Thyroid gland (tissue), 4 donors: ENCODE measurements around the gene CPVL. TPM values are rescaled to one million over a fixed set of nuclear protein-coding genes. Genes with fewer than 3 reads are reported as not detected.

Source experiments
- DNase-seq, 2 donors: peaks; one replicate each; pipeline ENCODE4 v3.0.0-alpha.2; 2019
- H3K27ac ChIP-seq, 3 donors: fragments of 200-600 bp; sonication (generic); 1 replicate in 2 of 3; 2 replicates in 1 of 3; pipeline ENCODE4 v1.5.1; 2016 to 2019; ENCODE audit warnings: mild to moderate bottlenecking in 1 of 3, moderate library complexity in 1 of 3
- H3K27me3 ChIP-seq: fragments of 200-600 bp; sonication (generic); one replicate; pipeline ENCODE4 v1.5.1; 2019
- H3K36me3 ChIP-seq, 2 donors: fragments of 200-600 bp; sonication (generic); one replicate each; pipeline ENCODE4 v1.5.1; 2016 to 2019
- H3K4me1 ChIP-seq, 2 donors: fragments of 200-600 bp; sonication (generic); one replicate each; pipeline ENCODE4 v1.5.1; 2017 to 2019
- H3K4me3 ChIP-seq, 3 donors: fragments of 200-600 bp; sonication (generic); replicated peaks in 1 of 3; 1 replicate in 2 of 3; 2 replicates in 1 of 3; pipeline ENCODE4 v1.5.1; 2016; ENCODE audit warnings: mild to moderate bottlenecking in 1 of 3
- H3K9me3 ChIP-seq: fragments of 200-600 bp; sonication (generic); one replicate; pipeline ENCODE4 v1.5.1; 2017
- POLR2A ChIP-seq, 2 donors: fragments of 450-650 bp; IDR thresholded peaks; one replicate each; pipeline ENCODE4 v1.6.1; 2017; ENCODE audit warnings: antibody characterized with exemption in 2 of 2, mild to moderate bottlenecking in 2 of 2, moderate library complexity in 1 of 2
- WGBS, 2 donors: methylation state at CpG; one replicate each; pipeline ENCODE4 v1.1.5; 2017; 5-methylcytosine and 5-hydroxymethylcytosine counted together
- intact Hi-C: fragments of 100-400 bp; cut with DNase I; formaldehyde crosslinking; loops from one replicate; pipeline ENCODE4 v1.15.1; 2023
- total RNA-seq, 4 donors: library from RNA; depleted of rRNA; stranded (reverse); fragments of >200 nt; gene quantifications; one replicate each; pipeline ENCODE4 v1.2.3, GENCODE V29; 2016
- TF ChIP-seq, protein P1 (sequence below), 6 experiments: fragments of 200-600 bp in 3 of 6; fragments of 450-650 bp in 3 of 6; sonication (generic) in 3 of 6; IDR thresholded peaks; one replicate each; pipeline ENCODE4 v1.5.1; 2016 to 2019; ENCODE audit warnings: antibody characterized with exemption in 6 of 6, mild to moderate bottlenecking in 2 of 6, inconsistent platforms in 1 of 6, moderate library complexity in 1 of 6

Gene CPVL
- total RNA-seq, 4 donors from 2014 or later = 79.8 to 182 (median 111) TPM

DNA sequence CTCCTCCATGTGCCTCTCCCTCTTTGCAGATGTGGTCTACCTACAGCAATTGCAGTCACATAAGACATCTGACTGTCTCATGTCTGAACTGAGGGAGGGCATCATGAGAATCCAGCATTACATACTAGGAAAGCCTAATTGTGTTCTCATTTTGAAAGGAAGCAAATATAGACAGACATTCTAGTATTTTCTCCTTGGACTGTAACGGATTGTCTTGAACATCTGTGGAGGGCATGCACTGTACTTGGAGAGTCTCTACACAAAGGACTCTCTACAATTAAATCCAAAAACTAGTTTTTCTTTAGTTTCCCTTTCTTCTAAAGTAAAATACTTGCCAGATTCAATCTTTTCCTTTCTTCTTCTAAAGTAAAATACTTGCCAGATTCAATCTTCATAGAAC lies 153.5 kb downstream of the CPVL start:
- DNase-seq = no peak
- intact Hi-C loops = no loop called here
- H3K36me3 ChIP-seq = no peaks in the 10 kb centered on the region
- H3K27ac ChIP-seq = no peak overlapping the region
- TF ChIP-seq, protein P1, sequence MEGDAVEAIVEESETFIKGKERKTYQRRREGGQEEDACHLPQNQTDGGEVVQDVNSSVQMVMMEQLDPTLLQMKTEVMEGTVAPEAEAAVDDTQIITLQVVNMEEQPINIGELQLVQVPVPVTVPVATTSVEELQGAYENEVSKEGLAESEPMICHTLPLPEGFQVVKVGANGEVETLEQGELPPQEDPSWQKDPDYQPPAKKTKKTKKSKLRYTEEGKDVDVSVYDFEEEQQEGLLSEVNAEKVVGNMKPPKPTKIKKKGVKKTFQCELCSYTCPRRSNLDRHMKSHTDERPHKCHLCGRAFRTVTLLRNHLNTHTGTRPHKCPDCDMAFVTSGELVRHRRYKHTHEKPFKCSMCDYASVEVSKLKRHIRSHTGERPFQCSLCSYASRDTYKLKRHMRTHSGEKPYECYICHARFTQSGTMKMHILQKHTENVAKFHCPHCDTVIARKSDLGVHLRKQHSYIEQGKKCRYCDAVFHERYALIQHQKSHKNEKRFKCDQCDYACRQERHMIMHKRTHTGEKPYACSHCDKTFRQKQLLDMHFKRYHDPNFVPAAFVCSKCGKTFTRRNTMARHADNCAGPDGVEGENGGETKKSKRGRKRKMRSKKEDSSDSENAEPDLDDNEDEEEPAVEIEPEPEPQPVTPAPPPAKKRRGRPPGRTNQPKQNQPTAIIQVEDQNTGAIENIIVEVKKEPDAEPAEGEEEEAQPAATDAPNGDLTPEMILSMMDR (IDR thresholded peaks at IDR 0.05) = no peak
- TF ChIP-seq POLR2A (IDR thresholded peaks at IDR 0.05) = no peak
- H3K9me3 ChIP-seq = no peaks in the 10 kb centered on the region
- H3K4me3 ChIP-seq = no peak overlapping the region
- WGBS, 2 donors = 80 to 82% methylated on average over 1 of the region's 1 CpG
- no peaks in the 10 kb centered on the region for H3K27me3 ChIP-seq
- H3K4me1 ChIP-seq = peaks cover 0 to 2% of the 10 kb centered on the region in 2 donors

DNA sequence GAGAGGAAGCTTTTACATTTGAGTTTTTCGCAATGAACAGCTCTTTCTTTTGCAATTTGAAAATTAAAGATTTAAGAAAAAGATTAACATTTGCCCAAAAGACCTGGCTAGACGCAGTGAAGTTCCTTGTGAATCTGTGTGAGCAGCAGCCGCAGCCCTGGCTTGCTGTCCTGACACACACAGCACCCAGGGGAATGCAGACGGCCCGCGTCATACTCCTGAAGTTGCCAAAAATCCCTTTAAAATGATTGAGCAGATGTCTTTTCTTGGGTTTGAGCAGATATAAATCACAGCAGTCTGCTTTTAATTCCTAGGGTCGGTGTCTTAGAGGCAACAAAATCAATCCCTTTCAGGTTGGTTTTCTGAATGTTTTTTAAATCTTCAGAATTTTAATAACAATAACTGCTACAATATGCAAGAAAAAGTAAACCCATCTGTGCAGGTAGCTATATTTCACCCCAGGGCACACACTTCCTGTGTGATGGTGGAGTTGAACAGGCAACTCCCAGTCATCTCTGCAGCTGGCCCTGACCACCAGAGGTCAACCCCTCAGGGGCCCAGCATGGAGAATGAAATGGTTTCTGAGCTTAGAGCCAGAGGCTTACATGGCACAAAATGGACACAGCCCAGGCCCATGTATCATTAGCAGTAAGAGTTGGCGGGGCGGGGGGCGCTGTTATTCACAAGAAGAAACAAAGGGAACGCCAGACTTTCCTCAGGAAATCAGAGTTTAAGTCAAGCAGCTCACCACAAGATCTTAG lies 156.0 kb downstream of the CPVL start:
- DNase-seq = peak in 1 of 2 donors; percentile 8
- TF ChIP-seq POLR2A (IDR thresholded peaks at IDR 0.05) = no peak
- TF ChIP-seq, protein P1 (IDR thresholded peaks at IDR 0.05) = no peak
- WGBS, 2 donors = 83 to 90% methylated on average over 11 of the region's 11 CpGs
- Histone ChIP-seq H3K27me3 (no peaks in the 10 kb centered on the region), H3K4me3 (no peak overlapping the region), H3K36me3 (no peaks in the 10 kb centered on the region), H3K27ac (no peak overlapping the region), H3K9me3 (no peaks in the 10 kb centered on the region), H3K4me1 (peaks cover 0 to 9% of the 10 kb centered on the region in 2 donors)
- intact Hi-C loops = no loop called here

DNA sequence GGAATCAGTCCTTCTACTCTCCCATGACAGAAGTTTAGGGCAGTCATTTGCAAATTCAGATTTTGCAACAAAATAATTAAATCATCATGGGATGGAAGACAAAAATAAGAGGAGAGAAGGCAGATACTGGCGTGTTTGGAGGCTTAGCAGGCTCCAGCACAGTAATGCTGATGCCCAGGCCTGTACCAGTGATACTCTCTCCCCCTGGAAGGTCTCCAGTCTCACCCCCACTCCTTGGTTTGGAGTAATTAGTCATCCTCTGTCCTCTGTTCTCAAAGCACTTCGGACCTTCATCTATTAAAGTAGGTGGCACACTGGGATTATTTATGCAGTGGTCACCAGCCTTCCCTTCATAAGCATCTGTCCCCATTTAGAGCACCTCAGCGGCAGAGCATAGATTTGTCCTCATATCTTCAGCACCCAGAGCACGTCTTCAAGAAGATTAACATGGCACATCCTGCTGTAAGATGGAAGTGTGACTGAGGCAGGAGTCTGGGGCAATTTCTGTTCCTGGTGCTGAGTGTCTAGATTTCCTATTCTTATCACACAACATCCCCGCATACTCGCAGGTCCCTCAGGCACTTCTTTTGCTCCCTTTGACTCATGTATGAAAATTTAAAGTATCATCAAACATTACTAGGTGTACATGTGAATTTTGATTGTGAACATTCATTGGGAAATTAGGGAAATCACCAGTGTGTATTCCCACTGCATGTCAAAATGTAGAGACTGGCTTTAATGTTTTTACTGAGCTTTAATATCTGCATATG lies 156.9 kb downstream of the CPVL start:
- intact Hi-C loops = no loop called here
- H3K4me3 ChIP-seq = no peak overlapping the region
- TF ChIP-seq, protein P1 (IDR thresholded peaks at IDR 0.05) = no peak
- TF ChIP-seq POLR2A (IDR thresholded peaks at IDR 0.05) = no peak
- WGBS, 2 donors = 89 to 90% methylated on average over 6 of the region's 6 CpGs
- no peak overlapping the region for H3K27ac ChIP-seq
- peaks cover 5 to 16% of the 10 kb centered on the region in 2 donors for H3K4me1 ChIP-seq
- H3K36me3 ChIP-seq = no peaks in the 10 kb centered on the region
- no peaks in the 10 kb centered on the region for H3K27me3 ChIP-seq
- no peak for DNase-seq
- H3K9me3 ChIP-seq = no peaks in the 10 kb centered on the region

DNA sequence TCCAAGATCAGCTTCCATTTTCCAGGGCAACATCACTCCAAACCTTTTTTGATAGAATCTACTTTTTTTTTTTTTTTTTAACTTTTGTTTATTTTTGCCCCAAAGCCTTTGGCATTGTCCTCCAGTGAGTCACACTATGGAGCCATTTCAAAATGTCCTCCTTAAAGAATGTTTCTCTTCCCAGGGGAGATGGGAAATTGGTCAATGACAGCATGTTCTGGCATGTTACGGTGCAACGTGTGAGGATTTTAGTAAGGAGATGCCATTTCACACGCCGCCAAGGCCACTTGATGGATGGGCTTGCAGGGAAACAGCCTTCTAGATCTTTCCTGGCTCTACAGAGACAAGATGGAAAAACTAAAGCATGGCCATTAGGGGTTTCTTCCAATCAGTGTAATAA lies 157.5 kb downstream of the CPVL start:
- Histone ChIP-seq H3K4me3 (no peak overlapping the region), H3K27me3 (no peaks in the 10 kb centered on the region), H3K9me3 (no peaks in the 10 kb centered on the region), H3K4me1 (peaks cover 5 to 22% of the 10 kb centered on the region in 2 donors), H3K36me3 (no peaks in the 10 kb centered on the region), H3K27ac (peak overlapping the region in 1 of 3 donors; percentile 27)
- intact Hi-C loops = no loop called here
- TF ChIP-seq, protein P1 (IDR thresholded peaks at IDR 0.05) = no peak
- TF ChIP-seq POLR2A (IDR thresholded peaks at IDR 0.05) = no peak
- DNase-seq = peak in 1 of 2 donors; percentile 14
- WGBS, 2 donors = 84 to 89% methylated on average over 4 of the region's 4 CpGs

DNA sequence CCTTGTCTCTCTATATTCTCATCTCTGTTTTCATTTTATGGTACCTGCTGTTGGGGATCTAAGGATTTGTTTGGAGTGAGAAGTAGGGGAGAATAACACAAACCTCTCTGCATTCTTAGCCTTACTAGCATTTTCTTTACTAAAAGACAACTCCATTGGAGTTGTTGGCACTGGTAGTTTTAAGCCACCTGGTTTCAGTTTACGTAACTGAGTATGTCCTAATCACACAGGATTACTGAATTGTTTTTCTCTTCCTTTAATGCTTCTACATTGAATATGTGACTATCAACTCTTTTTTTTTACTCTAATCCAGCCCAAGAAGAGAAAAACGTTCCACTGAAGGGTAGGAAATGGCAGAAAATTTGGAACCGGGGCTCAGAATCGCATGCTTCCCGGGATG lies 158.2 kb downstream of the CPVL start:
- Histone ChIP-seq H3K9me3 (no peaks in the 10 kb centered on the region), H3K36me3 (no peaks in the 10 kb centered on the region), H3K27ac (peak overlapping the region in 1 of 3 donors; percentile 27), H3K4me3 (no peak overlapping the region), H3K4me1 (peaks cover 5 to 22% of the 10 kb centered on the region in 2 donors), H3K27me3 (no peaks in the 10 kb centered on the region)
- no peak for DNase-seq
- no peak for TF ChIP-seq POLR2A (IDR thresholded peaks at IDR 0.05)
- TF ChIP-seq, protein P1 (IDR thresholded peaks at IDR 0.05) = no peak
- intact Hi-C loops = no loop called here
- 84 to 92% methylated on average over 5 of the region's 5 CpGs for WGBS, 2 donors
